ENCODE measurements around the gene WWC1.

Gene WWC1

GRCh38 chr5:168365581-168366081, 74.2 kb downstream of the WWC1 start:
- no peak for DNase-seq

GRCh38 chr5:168366116-168366515, 74.7 kb downstream of the WWC1 start:
- DNase-seq = no peak

GRCh38 chr5:168368854-168369253, 77.4 kb downstream of the WWC1 start:
- no peak for DNase-seq

- no peak for DNase-seq
Measured at GRCh38 chr5:168370831-168371230, 79.4 kb downstream of the WWC1 start.

GRCh38 chr5:168372356-168372946, 81.0 kb downstream of the WWC1 start:
- no peak for DNase-seq

GRCh38 chr5:168374532-168374931, 83.1 kb downstream of the WWC1 start:
- DNase-seq = no peak

GRCh38 chr5:168375214-168375613, 83.8 kb downstream of the WWC1 start:
- DNase-seq = no peak

- DNase-seq = no peak
Measured at GRCh38 chr5:168377525-168377924, 86.1 kb downstream of the WWC1 start.

- DNase-seq = no peak
Measured at GRCh38 chr5:168378741-168379140, 87.3 kb downstream of the WWC1 start.

- DNase-seq = no peak
Measured at GRCh38 chr5:168382421-168382820, 91.0 kb downstream of the WWC1 start.

GRCh38 chr5:168390491-168390890, 99.0 kb downstream of the WWC1 start:
- no peak for DNase-seq

GRCh38 chr5:168393773-168394172, 102.3 kb downstream of the WWC1 start:
- DNase-seq = no peak

GRCh38 chr5:168400429-168401220, 109.2 kb downstream of the WWC1 start:
- no peak for DNase-seq

- no peak for DNase-seq
Measured at GRCh38 chr5:168401226-168401625, 109.8 kb downstream of the WWC1 start.

- DNase-seq = no peak
Measured at GRCh38 chr5:168401880-168402279, 110.4 kb downstream of the WWC1 start.

GRCh38 chr5:168404365-168404764, 112.9 kb downstream of the WWC1 start:
- DNase-seq = no peak

GRCh38 chr5:168407211-168407610, 115.8 kb downstream of the WWC1 start:
- no peak for DNase-seq

- DNase-seq = no peak
Measured at GRCh38 chr5:168408561-168409305, 117.3 kb downstream of the WWC1 start.

- DNase-seq = peak; percentile 45
Measured at GRCh38 chr5:168409591-168410458, 118.4 kb downstream of the WWC1 start.

- DNase-seq = no peak
Measured at GRCh38 chr5:168411871-168412270, 120.4 kb downstream of the WWC1 start.

GRCh38 chr5:168413062-168413461, 121.6 kb downstream of the WWC1 start:
- DNase-seq = no peak

- DNase-seq = no peak
Measured at GRCh38 chr5:168413596-168413995, 122.2 kb downstream of the WWC1 start.

- no peak for DNase-seq
Measured at GRCh38 chr5:168415401-168415800, 124.0 kb downstream of the WWC1 start.
